MG63 (cell line): ENCODE results near the gene GOSR1. TPM values are rescaled to one million over a fixed set of nuclear protein-coding genes. Genes with fewer than 3 reads are reported as not detected.
"Not testable (repeated sequence)": the region's sequence is repeated elsewhere in the genome, so short reads cannot be mapped to it uniquely, and the experiment has no call there.

Source experiments
- DNase-seq: peaks from one replicate; pipeline ENCODE4 v3.0.0-alpha.2; 2020
- H3K27me3 ChIP-seq: fragments of 250-450 bp; sonication (Bioruptor Pico); 2 replicates; pipeline ENCODE4 v1.5.1; 2020; ENCODE audit warnings: mild to moderate bottlenecking, moderate library complexity
- H3K36me3 ChIP-seq: fragments of 250-450 bp; sonication (Bioruptor Pico); 2 replicates; pipeline ENCODE4 v1.5.1; 2020; ENCODE audit warnings: mild to moderate bottlenecking, moderate library complexity
- H3K4me3 ChIP-seq: fragments of 250-450 bp; sonication (Bioruptor Pico); 2 replicates; pipeline ENCODE4 v1.5.1; 2020; ENCODE audit warnings: mild to moderate bottlenecking, moderate library complexity
- H3K9me3 ChIP-seq: fragments of 250-450 bp; sonication (Bioruptor Pico); 2 replicates; pipeline ENCODE4 v1.5.1; 2020; ENCODE audit warnings: mild to moderate bottlenecking, moderate library complexity
- total RNA-seq: library from RNA; depleted of rRNA; stranded (reverse); fragments of >200 nt; shearing (Covaris generic); gene quantifications from 2 replicates; pipeline ENCODE4 v1.2.3, GENCODE V29; 2014; ENCODE audit warnings: low replicate concordance; rRNA removed

Gene GOSR1
- total RNA-seq, 1 experiment from 2014 or later, result 33.5 TPM

- not testable (repeated sequence) for H3K4me3 ChIP-seq, DNase-seq, H3K9me3 ChIP-seq, H3K36me3 ChIP-seq, H3K27me3 ChIP-seq
These were observed 98.6 kb downstream of the GOSR1 start for GRCh38 chr17:30575648-30576325.

GRCh38 chr17:30576326-30576861, 99.2 kb downstream of the GOSR1 start:
- Histone ChIP-seq H3K27me3 (no peaks in the 10 kb centered on the region), H3K36me3 (no peaks in the 10 kb centered on the region), H3K4me3 (no peak overlapping the region), H3K9me3 (no peaks in the 10 kb centered on the region)
- DNase-seq, result no peak

Other genes starting within 250 kb of the GOSR1 start
- gene SLC6A4, start 241.7 kb upstream of the GOSR1 start, total RNA-seq, result not detected in 2 replicates
- gene BLMH, start 185.5 kb upstream of the GOSR1 start, total RNA-seq, result 44.7 and 45.0 TPM in 2 replicates
- gene TMIGD1, start 143.4 kb upstream of the GOSR1 start, total RNA-seq, result not detected in 2 replicates
- 38.8 and 46.3 TPM in 2 replicates for gene CPD, start 98.5 kb upstream of the GOSR1 start, total RNA-seq